ENCODE results near the gene VPS37B.

DNA sequence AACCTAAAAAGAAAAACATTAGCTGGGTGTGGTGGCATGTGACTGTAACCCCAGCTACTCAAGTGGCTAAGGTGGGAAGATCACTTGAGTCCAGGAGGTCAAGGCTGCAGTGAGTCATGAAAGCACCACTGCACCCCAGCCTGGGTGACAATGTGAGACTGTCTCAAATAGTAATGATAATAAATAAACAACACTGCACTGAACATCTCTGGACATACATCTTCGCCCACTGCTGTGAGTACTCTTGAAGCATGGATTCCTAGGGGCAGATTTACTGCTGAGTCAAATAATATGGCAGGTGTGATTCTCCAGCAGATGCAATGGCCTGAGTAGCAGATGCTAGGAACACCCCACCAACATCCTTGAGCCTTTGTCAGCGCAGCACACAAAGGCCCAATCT, 46.7 kb upstream of the VPS37B start:
- TF ChIP-seq, protein P1, sequence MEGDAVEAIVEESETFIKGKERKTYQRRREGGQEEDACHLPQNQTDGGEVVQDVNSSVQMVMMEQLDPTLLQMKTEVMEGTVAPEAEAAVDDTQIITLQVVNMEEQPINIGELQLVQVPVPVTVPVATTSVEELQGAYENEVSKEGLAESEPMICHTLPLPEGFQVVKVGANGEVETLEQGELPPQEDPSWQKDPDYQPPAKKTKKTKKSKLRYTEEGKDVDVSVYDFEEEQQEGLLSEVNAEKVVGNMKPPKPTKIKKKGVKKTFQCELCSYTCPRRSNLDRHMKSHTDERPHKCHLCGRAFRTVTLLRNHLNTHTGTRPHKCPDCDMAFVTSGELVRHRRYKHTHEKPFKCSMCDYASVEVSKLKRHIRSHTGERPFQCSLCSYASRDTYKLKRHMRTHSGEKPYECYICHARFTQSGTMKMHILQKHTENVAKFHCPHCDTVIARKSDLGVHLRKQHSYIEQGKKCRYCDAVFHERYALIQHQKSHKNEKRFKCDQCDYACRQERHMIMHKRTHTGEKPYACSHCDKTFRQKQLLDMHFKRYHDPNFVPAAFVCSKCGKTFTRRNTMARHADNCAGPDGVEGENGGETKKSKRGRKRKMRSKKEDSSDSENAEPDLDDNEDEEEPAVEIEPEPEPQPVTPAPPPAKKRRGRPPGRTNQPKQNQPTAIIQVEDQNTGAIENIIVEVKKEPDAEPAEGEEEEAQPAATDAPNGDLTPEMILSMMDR (IDR thresholded peaks at IDR 0.05) = no peak
- TF ChIP-seq POLR2A (IDR thresholded peaks at IDR 0.05; ENCODE audit: low read depth) = no peak

Data from esophagus muscularis mucosa (tissue), 3 donors.